Kidney glomerular epithelial cell (primary cell): ENCODE measurements around the gene SLC5A5.
A peak's percentile ranks its signal among the peaks of the same experiment; 100 is the strongest.

Source experiments
- DNase-seq: peaks from one replicate; lab custom pipeline; 2025; lab: John Stamatoyannopoulos, UW

Gene SLC5A5

DNA sequence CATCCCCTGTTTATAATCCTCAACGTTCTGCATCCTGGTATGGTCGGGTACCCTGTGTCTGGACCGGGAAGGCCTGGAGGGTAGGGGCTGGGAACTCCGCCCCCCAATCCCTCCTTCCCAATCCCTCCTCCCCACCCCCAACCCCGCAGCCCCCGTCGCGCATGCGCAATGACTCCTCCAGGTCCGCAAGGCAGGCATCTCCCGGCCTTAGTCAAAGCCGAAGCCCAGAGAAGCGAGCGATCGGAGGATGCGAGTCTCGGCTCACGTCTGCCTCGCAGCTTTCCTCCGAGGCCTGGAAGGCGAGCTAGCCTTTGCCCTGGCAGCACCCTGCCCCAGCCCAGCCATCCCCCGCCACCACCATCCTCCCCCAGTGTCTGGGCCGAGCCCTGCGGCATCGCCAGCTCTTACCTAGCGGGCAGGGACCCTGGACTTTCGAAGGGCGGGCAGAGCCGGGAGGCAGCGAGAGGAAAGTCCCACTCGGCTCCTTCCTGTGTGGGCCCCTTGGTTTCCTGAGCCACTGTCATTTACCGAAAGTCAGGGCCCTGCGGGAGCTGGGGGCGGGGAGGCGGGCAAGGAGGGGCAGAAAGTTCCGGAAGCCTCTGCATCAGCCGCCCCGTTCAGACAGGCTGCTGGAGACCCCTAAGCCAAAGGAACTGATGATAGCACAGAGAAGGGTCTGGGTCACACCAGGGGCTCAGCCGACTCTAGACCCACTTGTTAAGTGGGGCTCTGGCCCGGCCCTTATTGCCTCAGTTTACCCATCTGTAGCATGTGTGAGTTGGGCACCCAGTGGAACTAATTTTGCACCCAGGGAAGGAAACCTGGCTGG lies 24.0 kb upstream of the SLC5A5 start, which contains the start of gene JAK3:
JAK3 (minus strand) TSS at position 445 of the 829 bp plus-strand sequence. CDS start 3,565 bp downstream, outside the sequence.
- no peak for DNase-seq

DNA sequence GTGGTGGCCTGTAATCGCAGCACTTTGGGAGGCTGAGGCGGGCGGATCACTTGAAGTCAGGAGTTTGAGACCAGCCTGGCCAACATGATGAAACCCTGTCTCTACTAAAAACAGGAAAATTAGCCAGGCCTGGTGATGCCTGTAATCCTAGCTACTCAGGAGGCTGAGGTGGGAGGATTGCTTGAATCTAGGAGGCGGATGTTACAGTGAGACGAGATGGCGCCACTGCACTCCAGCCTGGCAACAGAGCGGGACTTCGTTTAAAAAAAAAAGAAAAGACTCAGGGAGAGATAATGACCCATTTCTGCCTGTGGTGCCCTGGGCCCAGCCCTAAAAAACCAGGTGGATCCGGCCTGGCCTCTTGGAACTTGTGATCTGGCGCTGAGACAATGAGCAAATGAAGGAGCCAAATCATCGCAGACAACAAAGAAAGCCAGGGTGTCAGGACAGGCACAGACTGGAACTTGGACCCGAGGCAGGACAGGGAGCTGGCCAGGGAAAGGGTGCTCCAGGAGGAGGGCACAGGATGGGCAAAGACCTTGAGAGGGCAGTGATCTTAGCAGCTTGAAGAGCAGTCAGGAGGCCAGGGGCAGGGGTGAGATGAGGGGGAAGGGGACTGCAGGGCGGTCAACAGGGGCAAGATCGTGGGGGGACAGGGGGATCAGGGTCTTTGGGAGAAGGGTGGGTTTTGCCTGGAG lies 23.0 kb upstream of the SLC5A5 start:
- no peak for DNase-seq

DNA sequence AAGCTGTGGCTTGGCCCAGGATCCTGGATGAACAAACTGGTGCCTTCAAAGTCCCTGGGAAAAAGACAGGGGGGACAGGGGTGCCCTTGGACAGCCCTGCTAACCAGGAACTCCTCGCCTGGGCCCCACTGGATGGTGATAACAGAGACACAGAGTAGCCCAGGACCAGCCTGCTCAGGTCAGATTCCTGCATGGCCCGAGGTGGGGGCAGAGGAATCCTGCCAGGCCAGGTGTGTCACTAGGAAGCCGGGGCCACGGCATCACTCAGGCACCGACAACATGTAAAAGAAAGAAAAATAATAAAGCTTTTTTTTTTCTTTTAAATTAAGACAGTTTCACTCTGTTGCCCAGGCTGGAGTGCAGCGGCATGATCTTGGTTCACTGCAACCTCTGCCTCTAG lies 17.7 kb upstream of the SLC5A5 start:
- no peak for DNase-seq

DNA sequence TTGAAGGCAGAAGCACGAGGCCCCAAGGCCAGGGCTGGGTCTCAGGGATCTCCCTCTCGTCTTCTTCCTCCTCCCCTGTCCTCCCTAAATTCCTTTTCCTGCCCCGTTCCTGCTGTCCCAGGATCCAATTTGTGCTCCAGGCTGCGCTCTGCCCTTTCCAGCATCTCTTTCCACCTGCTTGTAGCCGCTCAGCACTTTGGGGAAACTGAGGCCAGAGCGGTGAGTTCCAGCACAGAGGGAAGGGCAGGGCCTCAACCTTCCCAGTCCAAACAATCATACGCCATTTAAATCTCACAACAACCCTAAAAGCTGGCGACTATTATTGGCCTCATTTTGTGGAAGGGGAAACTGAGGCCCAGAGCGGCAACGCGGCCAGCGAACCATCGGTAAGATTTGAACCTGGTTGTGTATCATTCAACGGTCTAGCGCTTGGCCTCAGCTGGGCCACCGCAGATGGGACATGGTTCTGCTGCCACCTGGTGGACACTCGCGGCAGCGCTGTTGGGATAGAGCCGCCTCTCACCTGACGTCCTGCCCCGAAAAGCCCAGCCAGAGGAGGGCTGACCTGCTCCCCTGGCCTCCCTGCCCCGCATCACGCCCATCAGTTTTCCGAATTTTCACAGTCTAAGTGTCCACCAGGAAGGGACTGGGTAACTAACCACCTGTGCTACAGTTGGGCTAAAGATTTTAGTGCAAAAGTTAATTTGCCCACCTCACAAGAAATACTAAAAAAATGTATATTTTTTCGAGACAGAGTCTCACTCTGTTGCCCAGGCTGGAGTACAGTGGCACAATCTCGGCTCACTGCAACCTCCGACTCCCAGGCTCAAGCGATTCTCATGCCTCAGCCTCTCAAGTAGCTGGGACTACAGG lies 16.2 kb upstream of the SLC5A5 start:
- DNase-seq: peak; percentile 69

DNA sequence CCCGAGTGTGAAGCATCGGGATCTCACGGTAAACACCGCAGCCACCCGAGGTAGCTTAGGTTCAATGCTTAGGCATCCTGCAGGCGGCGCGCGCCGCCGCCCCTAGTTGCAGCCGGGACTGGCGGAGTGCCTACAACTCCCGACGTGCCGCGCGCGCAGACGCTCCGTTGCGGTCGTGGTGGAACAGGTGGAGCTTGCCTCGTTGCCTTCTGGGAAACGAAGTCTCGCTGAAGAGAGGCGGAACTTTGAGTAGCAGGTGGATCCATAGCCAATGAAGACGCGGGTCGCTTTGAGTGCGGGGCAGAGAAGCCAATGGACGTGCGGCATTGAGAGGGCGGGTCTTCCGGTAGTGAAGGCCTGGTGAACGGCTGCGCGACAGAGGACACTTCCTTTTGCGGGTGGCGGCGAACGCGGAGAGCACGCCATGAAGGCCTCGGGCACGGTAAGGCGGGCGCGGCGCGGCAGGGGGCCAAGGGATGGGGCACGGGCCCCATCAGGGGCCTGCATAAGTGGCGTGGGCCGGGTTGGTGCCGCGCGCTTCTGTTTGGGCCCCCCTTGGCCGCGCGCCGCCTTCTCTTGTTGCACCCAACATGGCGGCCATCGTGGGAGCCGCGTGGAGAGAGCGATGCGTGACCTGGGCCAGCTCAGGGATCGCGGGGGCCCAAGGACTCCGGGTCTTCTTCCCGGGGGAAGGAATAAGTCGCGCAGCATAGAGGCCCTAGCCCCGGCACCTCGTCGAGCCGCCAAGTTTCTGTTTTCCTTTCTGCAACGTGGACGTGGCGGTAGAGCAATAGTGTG lies 12.0 kb upstream of the SLC5A5 start, which contains the start of gene RPL18A:
RPL18A (plus strand) TSS at position 378 of the 798 bp plus-strand sequence; CDS start at position 425, 47 bp downstream.
- DNase-seq: peak; percentile 98

DNA sequence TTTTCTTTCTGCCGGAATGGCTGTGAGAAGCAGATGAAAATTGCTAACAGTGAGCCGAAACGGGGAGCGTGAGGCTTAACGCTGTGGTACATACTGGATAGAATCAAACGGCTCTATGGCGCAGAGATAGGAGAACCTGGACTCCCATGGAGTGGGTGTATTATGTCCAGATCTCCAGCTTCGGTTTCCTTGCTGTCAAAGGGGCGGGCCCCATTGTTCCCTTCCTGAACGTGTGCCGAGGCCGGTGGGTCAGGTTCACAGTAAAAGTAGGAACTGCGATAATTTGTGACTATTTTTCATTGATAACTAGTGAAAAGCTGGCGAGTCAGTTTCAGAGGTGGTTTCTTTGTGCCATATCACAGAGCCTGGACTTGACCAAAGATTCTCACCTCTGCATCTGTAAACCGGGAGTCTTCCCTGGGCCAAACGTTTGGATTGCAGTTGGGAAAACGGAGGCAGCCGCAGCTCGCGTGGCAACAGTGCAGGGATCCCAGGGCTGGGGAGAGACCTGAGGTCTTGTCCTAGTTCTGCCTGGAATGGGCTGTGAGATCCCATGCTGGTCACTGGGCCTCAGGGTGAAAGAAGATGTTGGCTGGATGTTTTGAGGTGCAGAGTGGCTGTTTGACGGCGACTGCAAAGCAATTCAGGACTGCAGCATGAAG lies 11.3 kb upstream of the SLC5A5 start:
- no peak for DNase-seq

DNA sequence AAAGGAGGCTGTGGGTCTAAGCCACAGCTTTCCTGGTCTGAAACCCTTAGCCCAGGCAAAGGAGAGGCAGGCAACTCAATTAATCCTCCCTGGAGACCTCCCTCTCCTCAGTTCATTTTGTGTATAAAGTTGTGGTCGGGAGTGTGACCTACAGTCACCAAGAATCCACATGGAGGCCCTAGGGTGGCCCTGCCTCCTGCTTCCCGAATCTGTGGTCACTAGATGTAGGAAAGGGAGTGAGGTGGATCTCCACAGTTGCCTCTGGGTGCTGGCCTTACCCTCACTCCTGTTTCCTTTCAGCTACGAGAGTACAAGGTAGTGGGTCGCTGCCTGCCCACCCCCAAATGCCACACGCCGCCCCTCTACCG lies 10.8 kb upstream of the SLC5A5 start:
- DNase-seq: no peak

DNA sequence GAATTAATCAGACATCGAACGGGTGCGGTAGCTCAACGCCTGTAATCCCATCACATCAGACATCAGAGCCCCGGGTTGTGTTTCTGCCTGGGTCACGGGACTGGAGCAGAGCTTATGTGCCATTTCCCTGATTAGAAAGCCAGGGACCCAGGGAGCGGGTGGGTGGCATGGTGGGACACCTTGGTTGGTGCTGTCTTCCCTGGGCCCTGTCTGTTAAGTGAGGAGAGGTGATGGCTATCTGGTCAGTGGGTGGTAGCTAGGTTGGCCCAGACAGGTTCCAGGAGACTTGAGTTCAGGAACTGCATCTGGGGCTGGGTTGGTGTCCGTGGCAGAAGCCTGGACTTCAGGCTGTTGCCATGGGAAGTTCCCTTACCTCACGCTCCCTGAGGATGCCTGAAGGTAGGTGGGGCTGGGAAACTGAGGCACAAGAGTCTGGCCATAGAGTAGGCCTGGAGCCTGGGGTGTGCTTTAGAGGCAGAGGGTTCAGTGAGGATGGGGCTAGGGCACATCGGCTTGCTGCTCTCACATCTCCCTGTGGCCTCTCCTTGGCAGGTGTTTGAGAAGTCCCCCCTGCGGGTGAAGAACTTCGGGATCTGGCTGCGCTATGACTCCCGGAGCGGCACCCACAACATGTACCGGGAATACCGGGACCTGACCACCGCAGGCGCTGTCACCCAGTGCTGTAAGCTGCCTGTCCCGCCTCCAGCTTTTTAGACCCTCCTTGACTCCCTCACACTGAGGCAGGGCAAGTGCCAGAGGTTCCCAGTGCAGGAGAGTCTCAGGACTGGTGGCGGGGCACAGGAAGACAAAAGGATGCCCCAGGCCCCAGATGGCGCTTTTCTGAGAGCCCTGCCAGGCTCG lies 10.0 kb upstream of the SLC5A5 start:
- no peak for DNase-seq

DNA sequence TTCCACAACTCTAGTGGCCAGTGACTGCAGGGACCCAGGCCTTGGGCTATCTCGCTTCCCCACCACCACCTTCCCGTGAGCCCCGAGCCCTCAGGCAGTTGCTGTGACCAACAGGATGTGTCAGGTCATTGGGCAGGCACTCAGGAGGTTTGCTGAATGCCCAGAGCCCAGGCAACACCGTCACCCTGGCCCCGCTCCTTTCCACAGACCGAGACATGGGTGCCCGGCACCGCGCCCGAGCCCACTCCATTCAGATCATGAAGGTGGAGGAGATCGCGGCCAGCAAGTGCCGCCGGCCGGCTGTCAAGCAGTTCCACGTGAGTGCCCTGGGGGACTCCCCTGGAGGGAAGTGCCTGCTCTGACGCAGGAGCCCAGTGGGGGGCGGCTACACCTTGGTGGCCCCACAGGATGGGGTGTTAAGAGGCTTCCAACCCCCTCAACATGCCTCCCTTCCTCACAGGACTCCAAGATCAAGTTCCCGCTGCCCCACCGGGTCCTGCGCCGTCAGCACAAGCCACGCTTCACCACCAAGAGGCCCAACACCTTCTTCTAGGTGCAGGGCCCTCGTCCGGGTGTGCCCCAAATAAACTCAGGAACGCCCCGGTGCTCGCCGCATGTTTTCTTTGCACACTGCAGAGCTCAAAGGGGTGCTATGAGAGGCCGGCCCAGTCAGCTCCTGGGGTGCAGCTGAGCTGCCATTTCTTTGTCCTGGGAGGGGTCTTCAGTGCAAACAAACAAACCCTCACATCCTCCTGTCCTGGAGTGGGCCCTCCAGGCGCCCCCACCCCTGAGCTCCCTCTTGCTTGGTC lies 8.8 kb upstream of the SLC5A5 start:
- DNase-seq: no peak

DNA sequence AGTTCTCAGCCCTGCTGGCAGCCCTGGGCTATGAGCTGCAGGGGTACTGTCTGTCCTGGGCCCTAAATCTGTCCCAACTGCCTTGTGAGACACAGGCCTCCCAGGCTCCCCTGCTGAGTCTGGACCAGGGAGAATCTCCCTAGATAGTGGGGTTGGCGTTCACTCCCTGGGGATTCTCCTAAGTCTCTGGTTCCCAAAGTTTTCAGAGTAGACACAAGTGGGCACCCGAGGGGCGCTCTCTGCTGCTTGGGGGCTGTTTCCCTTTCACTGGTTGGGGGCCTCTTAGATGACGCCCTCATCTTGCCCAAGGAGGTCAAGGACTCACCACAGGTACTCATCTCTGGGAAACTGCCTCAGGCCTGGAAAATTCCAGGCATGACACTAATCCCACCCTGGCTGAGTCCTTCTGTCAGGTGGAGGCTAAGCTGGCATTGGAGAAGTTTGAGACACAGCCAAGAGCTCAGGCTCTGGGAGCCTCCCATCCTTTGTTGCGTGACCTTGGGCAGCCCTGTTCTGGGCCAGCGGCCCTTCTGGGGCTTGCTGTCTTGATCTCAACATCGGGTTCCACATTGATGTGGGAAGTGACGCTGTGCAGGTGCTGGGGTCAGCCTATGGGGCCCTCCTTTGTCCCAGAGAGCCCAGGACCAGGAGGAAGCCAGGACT lies 8.1 kb upstream of the SLC5A5 start:
- no peak for DNase-seq

DNA sequence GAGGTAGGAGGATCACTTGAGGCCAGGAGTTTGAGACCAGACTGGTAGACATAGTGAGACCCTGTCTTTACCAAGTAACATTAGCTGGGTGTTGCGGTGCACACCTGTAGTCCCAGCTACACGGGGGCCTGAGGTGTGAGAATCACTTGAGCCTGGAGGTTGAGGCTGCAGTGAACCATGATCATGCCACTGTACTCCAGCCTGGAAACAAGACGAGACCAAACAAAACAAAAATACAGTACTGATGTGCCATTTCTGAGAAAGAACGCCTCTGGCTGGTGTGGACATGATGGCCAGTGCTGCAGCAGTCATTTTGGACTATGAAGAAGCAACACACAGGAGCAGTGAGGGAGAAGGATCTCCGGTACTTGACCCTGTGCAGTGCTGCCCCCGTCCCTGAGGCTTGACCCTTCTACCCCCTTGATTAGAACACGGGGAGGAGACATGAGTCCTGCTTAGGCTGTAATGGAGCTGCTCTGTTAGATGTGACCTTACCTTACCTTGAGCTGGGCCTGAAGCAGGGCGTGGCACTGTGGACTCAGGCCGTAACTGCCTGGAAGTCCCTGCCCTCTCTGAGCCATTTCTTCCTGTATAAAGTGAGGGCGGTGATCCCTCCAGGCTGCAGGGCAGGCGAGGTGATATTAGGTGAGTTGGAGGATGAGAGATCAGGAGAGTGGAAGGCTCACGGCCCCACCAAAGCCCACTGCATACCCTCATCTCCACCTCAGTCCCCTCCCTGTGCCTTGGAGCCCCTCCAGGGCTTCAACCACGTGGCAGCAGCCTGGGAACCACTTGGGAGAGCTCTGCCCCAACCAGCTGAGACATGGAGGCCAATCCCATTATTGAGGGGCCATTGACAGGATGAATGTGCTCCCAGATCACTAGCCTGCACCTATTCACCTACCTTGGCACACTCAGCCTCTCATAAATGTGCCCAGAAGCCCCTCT lies 6.1 kb upstream of the SLC5A5 start:
- DNase-seq: no peak

DNA sequence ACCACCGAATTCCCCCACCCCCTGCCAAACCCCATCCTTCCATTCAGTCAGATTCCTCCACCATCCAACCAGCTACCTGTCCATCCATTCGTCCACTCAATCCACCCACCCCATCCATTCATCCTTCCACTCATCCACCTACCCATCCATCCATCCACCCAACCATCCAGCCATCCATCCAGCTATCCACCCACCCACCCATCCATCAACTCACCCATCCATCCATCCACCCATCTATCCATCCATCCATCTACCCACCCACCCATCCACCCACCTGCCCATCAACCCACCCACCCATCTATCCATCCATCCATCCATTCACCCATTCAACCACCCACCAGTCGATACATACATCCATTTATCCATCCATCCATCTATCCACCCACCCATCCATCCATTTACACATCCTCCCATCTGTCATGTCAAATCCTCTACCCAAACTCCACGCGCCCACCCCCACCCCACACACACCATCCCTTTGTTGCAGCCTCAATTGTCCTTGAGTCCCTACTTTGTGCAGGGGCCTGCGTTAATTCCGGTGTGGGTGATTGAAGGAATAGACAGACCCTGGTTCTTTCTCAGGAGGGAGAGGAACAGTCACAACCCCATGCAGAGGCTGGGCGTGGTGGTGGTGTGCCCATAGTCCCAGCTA lies 5.3 kb upstream of the SLC5A5 start:
- no peak for DNase-seq

DNA sequence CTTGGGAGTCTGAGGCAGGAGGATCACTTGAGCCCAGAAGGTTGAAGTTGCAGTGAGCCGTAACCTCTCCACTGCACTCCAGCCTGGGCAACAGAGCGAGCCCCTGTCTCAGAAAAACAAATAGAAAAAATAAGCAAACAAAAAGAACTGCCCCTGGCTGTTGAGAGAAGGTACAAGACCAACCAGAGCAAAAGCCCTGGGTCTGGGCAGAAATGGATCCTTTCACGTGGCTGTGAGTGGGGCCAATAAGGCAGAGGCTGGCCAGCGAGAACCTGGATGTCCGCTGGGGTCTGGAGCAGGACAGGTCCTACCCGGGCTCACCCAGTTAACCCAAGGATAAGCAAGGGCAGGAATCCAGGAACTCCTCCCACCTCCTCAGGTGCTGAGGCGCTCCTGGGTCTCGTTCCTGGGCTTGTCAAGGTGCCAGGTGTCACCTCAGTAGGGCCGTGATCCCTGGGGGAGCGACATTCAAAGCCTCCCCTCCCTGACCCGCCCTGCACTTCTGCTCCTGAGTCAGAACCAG lies 4.7 kb upstream of the SLC5A5 start:
- DNase-seq: no peak

DNA sequence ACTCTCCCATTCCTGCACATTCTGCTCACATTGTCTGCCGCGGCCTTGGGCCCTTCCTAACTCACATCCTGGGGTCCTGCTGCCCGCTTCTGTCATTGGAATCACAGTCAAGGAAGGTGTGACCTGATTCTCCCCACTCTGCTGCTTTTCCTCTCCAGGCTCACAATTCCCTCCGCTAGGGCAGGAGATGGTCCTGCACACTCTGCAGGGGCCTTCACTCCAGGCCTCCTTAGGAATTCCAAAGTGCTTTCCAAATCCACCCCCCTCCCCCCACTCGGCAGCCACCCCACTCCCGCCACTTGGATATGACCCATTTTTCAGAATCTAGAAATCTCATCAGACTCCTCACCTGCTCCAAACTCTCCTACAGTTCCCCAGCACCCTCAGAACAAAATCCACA lies 3.1 kb upstream of the SLC5A5 start:
- DNase-seq: no peak

DNA sequence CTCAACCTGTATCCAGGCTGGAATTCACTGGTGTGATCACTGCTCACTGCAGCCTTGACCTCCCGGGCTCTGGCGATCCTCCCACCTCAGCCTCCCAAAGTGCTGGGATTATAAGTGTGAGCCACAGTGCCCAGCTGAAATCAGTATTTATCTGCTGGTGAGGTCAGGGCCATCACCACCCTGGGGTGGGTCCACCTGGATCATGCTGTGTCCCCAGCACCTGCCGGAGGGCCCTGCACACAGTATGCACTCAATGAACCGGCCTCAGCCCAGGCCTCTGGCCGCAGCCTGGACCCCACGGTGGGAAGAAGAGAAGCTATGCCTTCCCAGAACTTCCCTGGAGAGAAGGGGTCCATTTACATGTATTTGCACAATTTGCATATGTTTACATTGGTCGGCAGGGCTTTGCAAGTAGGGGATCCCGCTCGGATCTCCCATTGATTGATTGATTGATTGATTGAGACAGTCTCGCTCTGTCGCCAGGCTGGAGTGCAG lies 2.6 kb upstream of the SLC5A5 start:
- DNase-seq: no peak
